Loucy (cell line): Measurements from ENCODE around the gene PRDM8.

ENCODE experiments used
- CTCF ChIP-seq: fragments of 200-600 bp; sonication (generic); conservative IDR thresholded peaks from 2 replicates; pipeline ENCODE4 v1.5.1; 2014; ENCODE audit warnings: mild to moderate bottlenecking, antibody characterized with exemption, low read length
- EZH2phosphoT487 ChIP-seq: fragments of 200-600 bp; IDR thresholded peaks from 2 replicates; pipeline ENCODE4 v1.6.1; 2018; ENCODE audit warnings: antibody characterized with exemption, mild to moderate bottlenecking, moderate library complexity, borderline replicate concordance

- TF ChIP-seq CTCF (no peak), EZH2phosphoT487 (no peak)
Observed at GRCh38 chr4:80196259-80196921, 913 bp upstream of the PRDM8 start.
